Colon (tissue), 2 donors: ENCODE measurements around the gene RNMT.
"Not testable (repeated sequence)": the region's sequence is repeated elsewhere in the genome, so short reads cannot be mapped to it uniquely, and the experiment has no call there.

Source experiments
- FAIRE-seq: peaks from 2 replicates; lab custom pipeline; 2012; peaks lifted over from hg19 to GRCh38; lab: Jason Lieb, UNC
- donor health status: control.
- donor health status: control.

Gene RNMT

GRCh38 chr18:13745696-13746095 lies 19.2 kb downstream of the RNMT start:
- FAIRE-seq: no peak

- FAIRE-seq: no peak
Observed at GRCh38 chr18:13746633-13747032, 20.2 kb downstream of the RNMT start.

- FAIRE-seq: not testable (repeated sequence)
Observed at GRCh38 chr18:13751599-13751998, 25.1 kb downstream of the RNMT start.

GRCh38 chr18:13756261-13756660 lies 29.8 kb downstream of the RNMT start:
- no peak for FAIRE-seq

- no peak for FAIRE-seq
Observed at GRCh38 chr18:13756671-13757070, 30.2 kb downstream of the RNMT start.

GRCh38 chr18:13758622-13759021 lies 32.1 kb downstream of the RNMT start:
- no peak for FAIRE-seq

GRCh38 chr18:13760047-13760446 lies 33.6 kb downstream of the RNMT start:
- FAIRE-seq: no peak

- no peak for FAIRE-seq
Observed at GRCh38 chr18:13762690-13763439, 36.4 kb downstream of the RNMT start.

GRCh38 chr18:13775058-13775457 lies 48.6 kb downstream of the RNMT start:
- no peak for FAIRE-seq

GRCh38 chr18:13791181-13791580 lies 64.7 kb downstream of the RNMT start:
- FAIRE-seq: no peak

GRCh38 chr18:13793819-13794218 lies 67.3 kb downstream of the RNMT start:
- FAIRE-seq: no peak

- FAIRE-seq: no peak
Observed at GRCh38 chr18:13796515-13796914, 70.0 kb downstream of the RNMT start.

- FAIRE-seq: no peak
Observed at GRCh38 chr18:13797157-13797611, 70.7 kb downstream of the RNMT start.

- FAIRE-seq: no peak
Observed at GRCh38 chr18:13799396-13799795, 72.9 kb downstream of the RNMT start.

- FAIRE-seq: no peak
Observed at GRCh38 chr18:13800505-13801259, 74.2 kb downstream of the RNMT start.

- no peak for FAIRE-seq
Observed at GRCh38 chr18:13801260-13801601, 74.8 kb downstream of the RNMT start.

- FAIRE-seq: no peak
Observed at GRCh38 chr18:13804305-13804704, 77.8 kb downstream of the RNMT start.

GRCh38 chr18:13808294-13809042 lies 82.0 kb downstream of the RNMT start:
- no peak for FAIRE-seq

- no peak for FAIRE-seq
Observed at GRCh38 chr18:13809043-13809430, 82.6 kb downstream of the RNMT start.

- no peak for FAIRE-seq
Observed at GRCh38 chr18:13809531-13810255, 83.2 kb downstream of the RNMT start.

- no peak for FAIRE-seq
Observed at GRCh38 chr18:13810950-13811485, 84.5 kb downstream of the RNMT start.

GRCh38 chr18:13811993-13812392 lies 85.5 kb downstream of the RNMT start:
- no peak for FAIRE-seq
